GM12801 (cell line): ENCODE measurements around the gene CCM2.

Source experiments
- TF ChIP-seq, protein P1 (sequence below): IDR thresholded peaks from one replicate; pipeline ENCODE4 v1.5.1; 2011; ENCODE audit warnings: control low read depth; ENCODE audit not compliant: insufficient read length; ENCODE audit errors: extremely low read depth

The CCM2 gene

GRCh38 chr7:45064047-45064725 lies 64.2 kb downstream of the CCM2 start:
- TF ChIP-seq, protein P1, sequence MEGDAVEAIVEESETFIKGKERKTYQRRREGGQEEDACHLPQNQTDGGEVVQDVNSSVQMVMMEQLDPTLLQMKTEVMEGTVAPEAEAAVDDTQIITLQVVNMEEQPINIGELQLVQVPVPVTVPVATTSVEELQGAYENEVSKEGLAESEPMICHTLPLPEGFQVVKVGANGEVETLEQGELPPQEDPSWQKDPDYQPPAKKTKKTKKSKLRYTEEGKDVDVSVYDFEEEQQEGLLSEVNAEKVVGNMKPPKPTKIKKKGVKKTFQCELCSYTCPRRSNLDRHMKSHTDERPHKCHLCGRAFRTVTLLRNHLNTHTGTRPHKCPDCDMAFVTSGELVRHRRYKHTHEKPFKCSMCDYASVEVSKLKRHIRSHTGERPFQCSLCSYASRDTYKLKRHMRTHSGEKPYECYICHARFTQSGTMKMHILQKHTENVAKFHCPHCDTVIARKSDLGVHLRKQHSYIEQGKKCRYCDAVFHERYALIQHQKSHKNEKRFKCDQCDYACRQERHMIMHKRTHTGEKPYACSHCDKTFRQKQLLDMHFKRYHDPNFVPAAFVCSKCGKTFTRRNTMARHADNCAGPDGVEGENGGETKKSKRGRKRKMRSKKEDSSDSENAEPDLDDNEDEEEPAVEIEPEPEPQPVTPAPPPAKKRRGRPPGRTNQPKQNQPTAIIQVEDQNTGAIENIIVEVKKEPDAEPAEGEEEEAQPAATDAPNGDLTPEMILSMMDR, result no peak

- TF ChIP-seq, protein P1, result no peak
Observed at GRCh38 chr7:45065031-45065995, 65.3 kb downstream of the CCM2 start.

- TF ChIP-seq, protein P1, result no peak
Observed at GRCh38 chr7:45066409-45066808, 66.4 kb downstream of the CCM2 start.

DNA sequence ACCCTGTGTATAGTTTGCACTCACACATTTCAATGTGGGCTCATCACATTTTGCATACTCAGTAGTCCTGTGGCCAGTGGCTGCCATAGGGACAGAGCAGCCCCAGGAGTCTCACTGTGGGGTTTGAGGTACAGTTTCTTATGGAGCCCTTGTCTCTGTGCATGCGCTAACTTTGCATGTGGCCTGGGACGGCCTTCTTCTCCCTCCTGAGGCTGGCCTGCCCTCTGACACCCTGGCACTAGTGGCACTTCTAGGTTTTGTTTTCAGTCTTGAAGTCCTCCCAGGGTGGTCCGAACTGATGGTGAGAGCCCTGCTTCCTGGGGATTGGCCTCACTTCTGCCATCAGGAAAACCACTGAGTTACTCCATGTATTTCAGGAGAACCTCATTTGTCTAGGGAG lies 67.6 kb downstream of the CCM2 start:
- TF ChIP-seq, protein P1, result no peak

GRCh38 chr7:45068236-45069023 lies 68.4 kb downstream of the CCM2 start:
- TF ChIP-seq, protein P1, result no peak

GRCh38 chr7:45069444-45070253 lies 69.6 kb downstream of the CCM2 start:
- TF ChIP-seq, protein P1, result no peak

DNA sequence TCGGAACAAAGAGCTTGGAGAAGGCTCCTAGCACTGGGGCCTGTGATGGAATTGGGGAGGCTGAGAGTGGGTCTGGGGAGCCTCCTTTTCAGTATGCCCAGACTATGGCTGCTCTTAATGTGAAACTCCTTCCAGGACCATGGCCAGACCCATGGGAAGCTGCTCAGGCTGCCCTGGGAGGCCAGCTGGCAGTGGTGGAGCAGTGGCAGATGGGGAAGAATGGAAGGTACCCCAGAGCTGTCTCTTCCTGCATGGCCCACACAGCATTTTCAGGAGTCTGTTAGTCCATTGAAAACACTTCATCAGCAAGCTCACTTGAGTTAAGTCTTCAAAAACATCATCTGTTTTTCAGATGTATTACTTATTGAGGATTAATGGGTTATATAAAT lies 70.2 kb downstream of the CCM2 start:
- TF ChIP-seq, protein P1, result no peak
